Body of pancreas (tissue), 4 donors: ENCODE results near the gene POLR1C.

Experiments
- CTCF ChIP-seq, 7 experiments: fragments of 450-650 bp in 4 of 7; fragments of 200-600 bp in 3 of 7; sonication (generic) in 3 of 7; IDR thresholded peaks; one replicate each; pipeline ENCODE4 v1.5.1; 2016 to 2019; ENCODE audit warnings: antibody characterized with exemption in 7 of 7
- POLR2A ChIP-seq, 3 donors: fragments of 450-650 bp; IDR thresholded peaks; one replicate each; pipeline ENCODE4 v1.6.1; 2016; ENCODE audit warnings: antibody characterized with exemption in 3 of 3, mild to moderate bottlenecking in 2 of 3

- TF ChIP-seq POLR2A (IDR thresholded peaks at IDR 0.05), result no peak
- no peak for TF ChIP-seq CTCF (IDR thresholded peaks at IDR 0.05)
Measured at GRCh38 chr6:43506171-43506570, 10.7 kb upstream of the POLR1C start.
